Brain pericyte (primary cell): ENCODE measurements around the gene ZNF574.
A peak's percentile ranks its signal among the peaks of the same experiment; 100 is the strongest.
"Not testable (repeated sequence)": the region's sequence is repeated elsewhere in the genome, so short reads cannot be mapped to it uniquely, and the experiment has no call there.

Experiments used
- DNase-seq: peaks from one replicate; pipeline ENCODE4 v3.0.0-alpha.2; 2012; ENCODE audit warnings: low read depth, low spot score

The ZNF574 gene

DNA sequence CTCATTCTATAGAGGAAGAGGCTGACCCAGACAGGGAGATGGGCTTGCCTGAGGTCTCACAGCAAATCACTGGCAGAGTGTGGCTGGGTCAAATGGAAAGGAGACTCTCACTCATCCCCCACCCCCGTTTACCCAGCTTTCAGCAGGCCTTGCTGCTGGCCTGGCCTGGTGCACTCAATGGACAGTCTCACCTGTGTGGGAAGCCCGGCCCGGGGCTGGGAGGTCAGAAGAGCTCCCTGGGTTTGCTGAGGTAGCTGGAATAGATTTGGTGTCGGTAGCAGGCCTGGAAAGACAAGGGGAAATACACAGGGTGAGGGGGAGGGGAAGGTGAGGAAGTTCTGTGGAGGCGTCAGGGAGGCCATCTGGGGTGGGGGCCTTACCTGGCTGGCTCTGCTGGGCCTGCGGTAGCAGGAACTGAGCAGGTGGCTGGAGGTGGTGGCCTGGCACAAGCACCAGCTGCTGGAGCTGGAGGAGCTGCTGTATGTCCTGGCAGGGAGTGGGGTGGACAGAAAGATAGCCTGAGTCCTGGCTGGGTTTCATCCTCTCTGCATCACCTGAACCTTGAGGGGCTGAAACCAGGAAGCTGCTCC is 23.5 kb downstream of the ZNF574 start:
- DNase-seq = no peak

DNA sequence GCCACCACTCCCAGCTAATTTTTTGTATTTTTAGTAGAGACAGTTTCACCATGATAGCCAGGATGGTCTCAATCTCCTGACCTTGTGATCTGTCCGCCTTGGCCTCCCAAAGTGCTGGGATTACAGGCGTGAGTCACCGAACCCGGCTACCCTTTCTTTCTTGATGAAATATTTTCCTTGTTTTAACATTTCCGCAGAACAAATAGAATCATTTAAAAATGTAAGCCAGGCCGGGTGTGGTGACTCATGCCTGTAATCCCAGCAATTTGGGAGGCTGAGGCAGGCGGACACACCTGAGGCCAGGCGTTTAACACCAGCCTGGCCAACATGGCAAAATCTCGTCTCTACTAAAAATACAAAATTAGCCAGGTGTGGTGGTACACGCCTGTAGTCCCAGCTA is 24.3 kb downstream of the ZNF574 start:
- DNase-seq = not testable (repeated sequence)

DNA sequence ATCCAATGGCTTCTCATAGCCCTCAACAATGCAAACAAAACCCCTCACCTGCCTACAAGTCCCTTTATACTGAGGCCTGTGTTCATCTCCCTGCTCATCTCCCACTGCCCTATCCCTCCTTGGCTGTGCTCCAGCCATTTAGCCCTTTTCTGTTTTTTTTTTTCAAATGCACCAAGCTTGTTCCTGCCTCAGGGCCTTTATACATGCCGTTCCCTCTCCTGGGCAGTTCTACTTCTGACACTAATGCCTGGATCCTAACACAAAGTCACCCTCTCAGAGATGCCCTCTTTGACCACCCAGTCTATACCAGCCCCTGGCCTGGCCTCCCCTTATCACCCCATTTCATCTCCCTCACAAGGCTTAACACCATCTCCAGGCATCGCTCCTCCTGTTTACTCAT is 26.9 kb downstream of the ZNF574 start:
- DNase-seq = no peak

DNA sequence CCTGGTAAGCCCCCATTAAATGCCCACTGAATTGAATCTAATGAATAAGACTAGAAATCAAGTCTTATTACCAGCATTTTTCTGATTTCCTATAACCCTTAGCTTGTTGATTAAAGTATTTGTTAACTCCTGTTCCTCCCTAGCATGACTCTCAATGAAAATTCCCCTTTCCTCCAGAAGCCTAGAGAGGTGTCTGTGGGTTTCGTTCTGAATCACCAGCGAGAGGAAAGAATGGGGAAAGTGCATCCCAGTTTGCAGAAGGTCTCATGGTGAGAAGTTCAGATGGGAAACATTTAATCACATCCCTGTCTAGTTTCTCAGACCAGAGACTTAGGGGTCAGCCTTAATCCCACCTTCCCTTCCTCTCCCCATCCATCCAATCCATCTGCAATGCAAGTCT is 29.4 kb downstream of the ZNF574 start:
- no peak for DNase-seq

DNA sequence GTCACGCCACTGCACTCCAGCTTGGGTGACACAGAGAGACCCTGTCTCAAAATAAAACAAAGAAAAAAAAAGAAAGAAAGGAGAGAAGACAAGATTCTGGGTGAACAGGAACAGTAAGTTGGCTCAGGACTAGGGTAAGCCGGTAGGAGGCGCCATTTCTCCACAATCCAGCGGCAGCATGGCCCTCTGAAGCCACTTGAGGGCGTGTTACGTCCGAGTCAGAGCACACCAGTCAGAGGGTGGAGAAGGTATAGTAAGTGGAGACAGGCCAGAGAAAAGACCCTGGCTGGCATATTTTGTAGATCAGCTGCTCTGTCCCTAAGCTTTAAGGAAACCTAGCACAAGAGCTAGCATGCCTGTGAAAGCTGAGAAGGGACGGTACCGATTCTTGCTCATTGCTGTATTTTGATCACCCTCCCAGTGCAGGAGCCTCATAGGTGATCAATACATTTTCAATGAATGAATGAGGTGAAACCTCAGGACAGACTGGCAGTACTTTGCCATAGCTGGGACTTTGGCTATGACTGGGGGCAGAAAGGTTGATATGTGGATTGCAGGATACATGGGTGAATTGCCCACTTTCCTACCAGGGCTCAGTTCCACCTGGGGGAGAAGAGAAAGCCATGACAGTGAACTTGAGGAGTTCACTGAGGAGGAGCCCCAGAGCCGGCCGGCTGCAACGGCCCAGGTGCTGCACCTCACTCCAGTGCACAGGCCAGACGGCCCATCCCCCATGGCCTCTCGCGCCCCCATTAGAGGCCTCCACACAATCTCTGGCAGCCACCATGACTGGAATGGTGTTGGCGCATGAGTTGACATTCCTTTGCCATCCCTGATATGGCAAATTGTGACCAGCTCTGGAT is 32.8 kb downstream of the ZNF574 start:
- peak; percentile 53 for DNase-seq

DNA sequence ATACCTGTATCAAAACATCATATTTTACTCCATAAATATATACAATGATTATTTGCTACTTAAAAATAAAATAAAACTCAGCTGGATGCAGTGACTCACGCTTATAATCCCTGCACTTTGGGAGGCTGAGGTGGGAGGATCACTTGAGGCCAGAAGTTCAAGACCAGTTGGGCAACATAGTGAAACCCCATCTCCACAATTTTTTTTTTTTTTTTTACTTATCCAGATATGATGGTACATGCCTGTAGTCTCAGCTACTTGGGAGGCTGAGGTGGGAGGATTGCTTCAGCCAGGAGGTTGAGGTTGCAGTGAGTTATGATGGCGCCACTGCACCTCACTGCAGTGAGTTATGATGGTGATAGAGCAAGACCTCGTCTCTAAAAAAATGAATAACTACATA is 33.9 kb downstream of the ZNF574 start:
- no peak for DNase-seq

DNA sequence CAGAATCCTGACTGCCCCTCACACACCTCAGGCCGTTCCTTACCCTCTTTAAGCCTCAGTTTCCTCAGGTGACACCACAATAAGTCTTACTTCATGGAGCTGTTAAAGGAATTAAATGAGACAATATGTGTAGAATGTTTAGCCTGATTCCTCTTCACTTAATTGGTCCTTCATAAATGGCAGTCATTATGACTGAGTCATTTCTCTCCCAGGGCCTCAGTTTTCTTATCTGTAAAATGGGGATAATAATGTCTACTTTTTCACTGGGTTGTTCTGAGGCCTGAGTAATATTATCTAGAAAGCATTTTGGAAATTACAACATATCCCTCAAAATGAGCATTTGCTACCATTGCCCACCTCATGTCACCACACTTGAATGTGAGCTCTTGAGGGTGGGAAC is 34.7 kb downstream of the ZNF574 start:
- DNase-seq = no peak

DNA sequence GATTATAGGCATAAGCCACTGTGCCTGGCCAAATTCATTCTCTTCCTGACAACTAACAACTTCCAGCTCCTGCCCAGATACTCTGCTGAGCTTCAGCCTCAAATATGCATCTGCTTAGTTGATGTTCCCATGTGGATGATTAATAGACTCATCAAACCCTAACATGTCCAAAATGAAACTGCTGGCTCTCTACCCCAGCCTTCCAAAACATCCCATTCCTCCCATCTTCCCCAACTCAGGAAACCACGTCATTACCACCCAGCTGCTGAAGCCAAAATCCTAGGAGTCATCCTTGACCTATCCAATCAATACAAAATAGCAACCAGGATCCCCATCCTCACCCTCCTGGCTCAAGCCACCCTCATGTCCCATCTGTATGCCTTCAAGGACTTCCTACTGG is 35.4 kb downstream of the ZNF574 start:
- no peak for DNase-seq

DNA sequence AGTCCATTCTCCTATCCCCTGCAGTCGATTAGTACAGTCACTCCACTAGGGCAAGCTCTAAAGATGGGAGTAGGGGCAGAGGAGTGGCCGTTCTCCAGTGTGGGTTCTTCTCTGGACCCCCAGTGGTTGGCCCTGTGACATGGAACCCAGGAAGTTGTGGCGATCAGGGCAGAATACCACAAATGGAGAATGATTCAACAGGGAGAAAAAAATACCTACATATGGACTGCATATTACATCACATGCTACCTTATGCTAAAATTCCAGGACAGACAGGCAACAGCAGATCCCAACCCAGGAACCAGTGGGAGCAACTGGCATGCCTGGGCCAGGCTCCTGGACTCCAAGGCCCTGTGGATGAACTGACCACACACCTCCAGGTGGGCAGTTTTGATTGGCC is 35.8 kb downstream of the ZNF574 start:
- no peak for DNase-seq

DNA sequence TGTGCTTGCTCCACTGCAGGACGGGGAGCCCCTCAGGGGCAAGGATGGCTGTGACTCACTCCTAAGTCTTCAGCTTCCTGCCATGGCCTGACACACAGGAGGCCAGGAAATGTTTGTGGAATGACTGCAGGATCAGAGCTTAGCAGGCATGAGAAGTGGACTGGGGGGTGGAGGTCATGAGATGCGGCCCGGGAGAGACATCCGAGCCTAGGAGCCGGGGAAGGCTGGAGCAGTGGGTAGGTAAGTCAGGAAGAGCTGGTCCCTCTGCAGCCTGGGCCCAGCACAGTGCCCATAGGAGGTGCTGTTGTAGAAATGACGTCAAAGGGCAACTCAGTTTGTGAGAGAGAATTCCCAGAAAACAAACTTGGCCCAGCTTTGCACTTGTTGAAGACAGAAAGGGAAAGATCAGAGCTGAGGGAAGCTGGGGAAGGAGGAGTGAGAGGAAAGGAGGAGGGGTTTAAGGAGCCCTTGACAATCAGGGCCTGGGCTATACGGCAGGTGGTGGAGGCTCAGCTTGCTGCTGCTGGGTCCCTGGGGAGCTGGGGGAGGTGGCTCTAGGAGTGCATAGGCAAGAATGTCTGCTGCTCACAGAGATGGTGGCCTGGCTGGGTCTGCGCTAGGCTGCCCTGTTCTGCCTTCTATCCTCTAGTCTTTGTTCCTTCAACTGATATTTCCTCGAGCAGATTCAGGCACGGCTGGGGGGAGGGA is 37.8 kb downstream of the ZNF574 start:
- peak; percentile 73 for DNase-seq

DNA sequence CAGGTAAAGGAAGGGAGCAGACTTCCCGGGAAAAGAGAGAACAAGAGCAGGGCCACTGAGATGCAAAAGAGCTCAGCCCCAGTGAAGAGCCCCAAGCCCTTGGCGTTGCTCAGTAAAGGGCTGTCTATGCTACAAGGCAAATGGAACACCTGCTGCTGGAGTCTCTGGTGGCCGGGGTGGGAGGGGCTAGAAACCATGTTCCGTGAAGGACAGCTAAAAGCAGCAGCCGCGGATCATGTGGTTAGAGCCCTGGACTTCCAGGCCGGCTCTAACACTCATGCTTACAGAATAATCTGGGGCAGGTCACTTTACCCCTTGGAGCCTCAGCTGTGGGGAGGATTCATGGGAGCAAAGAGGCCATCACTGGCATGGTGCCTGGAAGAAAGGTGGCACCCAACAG is 38.4 kb downstream of the ZNF574 start:
- no peak for DNase-seq

DNA sequence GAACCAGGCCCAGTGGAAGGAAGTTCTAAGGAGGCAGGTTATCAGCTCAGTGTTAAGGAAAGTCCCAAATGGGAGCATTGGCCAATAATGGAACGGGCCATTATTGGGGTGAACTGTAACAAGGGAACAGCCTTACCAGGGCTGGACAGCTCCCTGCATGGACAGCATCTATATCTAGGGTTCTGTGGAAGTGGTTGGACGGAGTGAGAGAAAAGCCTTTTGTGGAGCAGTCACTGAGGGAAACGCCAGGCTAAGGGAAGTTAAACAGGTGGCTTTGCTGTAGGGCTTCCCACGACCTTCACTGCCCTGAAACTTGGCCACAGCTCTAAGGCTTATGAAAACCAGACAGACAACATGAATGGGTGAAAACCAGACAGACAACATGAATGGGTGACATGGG is 39.3 kb downstream of the ZNF574 start:
- DNase-seq = no peak

DNA sequence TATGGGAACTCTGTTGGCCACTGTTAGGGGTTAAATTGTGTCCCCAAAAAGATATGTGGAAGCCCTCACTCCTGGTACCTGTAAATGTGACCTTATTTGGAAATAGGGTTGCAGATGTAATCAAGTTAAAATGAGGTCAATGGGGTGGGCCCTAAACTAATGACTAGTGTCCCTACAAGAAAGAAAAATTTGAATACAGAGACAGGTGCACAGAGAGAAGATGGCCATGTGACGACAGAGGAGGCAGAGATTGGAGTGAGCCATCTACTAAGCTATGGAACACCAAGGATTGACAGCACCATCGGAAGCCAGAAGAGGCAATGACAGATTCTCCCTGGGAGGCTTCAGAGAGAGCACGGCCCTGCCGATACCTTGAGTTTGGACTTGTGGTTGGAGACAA is 39.7 kb downstream of the ZNF574 start:
- DNase-seq = no peak

DNA sequence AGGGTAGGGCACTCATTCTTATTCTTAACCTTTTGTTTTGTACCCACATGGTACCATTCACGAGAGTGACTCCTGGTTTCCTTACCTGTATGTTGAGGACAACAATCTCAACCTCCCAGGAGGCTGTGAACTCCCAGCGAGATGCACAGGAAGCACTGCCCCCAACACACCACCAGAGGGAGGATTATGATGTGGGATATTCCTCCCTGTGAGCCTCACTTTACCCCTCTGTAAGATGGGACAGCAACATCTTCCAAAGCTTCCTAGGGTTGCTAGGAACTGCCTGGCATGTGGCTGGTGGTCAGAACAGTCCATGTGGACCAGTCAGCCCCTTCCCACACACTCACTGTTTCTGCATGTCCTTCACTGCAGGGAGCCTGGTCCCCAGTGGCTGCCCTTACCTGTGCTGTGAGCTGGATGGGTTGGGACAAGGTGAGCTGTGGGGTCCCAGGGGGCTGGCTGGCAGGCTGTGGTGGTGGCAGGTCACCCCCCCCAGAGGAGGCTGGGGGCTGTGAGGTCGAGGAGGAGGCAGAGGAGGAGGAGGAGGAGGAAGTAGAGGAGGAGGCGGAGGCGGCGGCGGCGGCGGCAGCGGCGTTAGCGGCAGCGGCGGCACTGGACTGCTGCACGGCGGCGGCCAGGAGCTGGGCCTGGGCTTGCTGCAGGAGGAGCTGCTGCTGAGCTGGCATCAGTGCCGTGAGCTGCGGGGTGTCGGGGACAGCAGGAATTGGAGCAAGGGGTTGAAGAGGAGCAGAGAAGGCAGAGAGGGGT is 40.5 kb downstream of the ZNF574 start:
- no peak for DNase-seq

DNA sequence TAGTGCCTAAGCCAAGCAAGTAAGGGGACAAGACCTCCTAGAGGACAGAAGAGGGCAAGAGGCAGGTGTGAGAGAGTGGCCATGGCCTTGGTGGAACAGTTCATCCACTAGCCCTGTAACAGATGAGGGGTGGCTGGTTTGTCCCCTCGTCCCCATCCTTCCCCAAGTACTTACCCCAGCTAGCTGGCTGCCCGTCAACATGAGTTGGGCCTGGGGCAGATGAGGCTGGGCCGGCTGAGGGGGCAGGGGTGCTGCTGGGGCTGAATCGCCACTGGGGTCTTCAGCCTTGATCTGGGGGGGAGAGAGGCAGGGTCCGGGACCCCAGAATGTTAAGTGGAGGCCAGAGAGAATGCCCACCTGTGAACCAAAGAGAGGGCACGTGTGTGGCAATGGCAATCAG is 41.1 kb downstream of the ZNF574 start:
- no peak for DNase-seq

DNA sequence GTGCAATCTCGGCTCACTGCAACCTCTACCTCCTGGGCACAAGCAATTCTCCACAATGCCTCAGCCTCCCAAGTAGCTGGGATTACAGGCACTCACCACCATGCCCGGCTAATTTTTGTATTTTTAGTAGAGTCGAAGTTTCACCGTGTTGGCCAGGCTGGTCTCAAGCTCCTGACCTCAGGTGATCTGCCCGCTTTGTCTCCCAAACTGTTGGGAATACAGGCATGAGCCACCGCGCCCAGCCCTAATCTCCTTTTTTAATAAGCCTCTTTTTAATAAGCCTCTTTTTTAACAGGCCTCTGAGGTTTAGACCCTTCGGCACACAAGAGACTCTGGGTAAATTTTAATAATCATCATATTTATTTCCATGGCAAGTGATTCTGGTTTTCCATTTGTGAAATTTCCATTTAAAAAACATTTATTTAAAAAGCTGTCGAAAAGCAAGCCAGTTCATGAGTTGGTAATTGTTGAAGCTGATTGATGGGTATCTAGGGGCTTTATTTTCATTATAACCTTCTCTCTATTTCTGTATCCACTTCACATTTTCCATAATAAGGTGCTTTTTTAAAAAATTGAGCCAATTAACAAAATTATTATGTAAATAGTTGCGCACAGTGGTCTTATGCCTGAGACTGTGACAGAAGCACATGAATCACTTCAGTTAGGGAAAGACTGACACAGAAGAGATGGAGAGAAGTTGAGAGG is 44.5 kb downstream of the ZNF574 start:
- no peak for DNase-seq

DNA sequence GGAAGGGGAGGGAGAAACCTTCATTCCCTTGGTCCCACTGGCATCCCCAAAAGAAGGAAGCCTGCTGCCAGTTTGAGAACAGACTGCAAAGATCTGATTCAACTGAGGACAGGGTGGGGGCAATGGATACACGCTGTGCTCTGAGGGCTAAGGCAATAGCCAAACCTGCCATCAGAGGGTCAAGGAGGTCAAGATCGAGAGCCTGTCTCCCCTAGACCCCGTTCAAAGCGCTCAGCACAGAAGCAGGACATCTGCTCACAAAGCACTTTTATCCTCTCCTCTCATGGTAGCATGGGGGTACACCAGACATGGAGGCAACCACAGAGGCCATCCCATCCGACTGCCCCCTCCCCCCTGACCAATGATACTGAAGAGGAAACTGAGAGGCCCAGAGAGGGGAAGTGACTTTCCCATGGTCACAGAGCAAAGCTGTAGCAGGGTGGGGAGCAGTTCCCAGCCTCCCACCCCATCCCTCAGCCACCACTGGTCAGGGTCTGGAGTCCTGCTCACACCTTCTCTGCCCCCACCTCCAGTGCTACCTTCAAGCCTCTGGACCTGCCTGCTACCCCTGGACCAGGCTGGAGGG is 45.2 kb downstream of the ZNF574 start:
- no peak for DNase-seq

DNA sequence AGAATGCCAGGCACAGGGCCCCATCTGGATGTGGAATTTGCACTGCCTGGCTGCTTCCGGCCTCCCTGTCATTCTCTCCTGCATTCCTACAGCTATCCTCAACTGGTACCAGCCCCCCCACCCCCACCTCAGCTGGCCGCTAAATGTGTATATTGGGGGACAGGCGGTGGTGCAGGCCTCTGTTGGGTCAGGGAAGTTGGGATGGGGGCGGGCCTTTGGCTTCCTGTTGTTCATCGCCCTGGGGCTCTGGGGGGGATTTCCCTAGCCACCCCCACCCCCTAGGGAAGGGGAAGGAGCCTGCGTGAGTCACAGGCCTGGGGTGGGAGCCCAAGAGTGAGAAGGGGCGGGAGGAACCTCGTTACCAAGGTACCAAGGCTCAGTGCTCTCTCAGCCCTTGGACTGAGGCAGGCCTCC is 45.7 kb downstream of the ZNF574 start:
- DNase-seq = no peak

DNA sequence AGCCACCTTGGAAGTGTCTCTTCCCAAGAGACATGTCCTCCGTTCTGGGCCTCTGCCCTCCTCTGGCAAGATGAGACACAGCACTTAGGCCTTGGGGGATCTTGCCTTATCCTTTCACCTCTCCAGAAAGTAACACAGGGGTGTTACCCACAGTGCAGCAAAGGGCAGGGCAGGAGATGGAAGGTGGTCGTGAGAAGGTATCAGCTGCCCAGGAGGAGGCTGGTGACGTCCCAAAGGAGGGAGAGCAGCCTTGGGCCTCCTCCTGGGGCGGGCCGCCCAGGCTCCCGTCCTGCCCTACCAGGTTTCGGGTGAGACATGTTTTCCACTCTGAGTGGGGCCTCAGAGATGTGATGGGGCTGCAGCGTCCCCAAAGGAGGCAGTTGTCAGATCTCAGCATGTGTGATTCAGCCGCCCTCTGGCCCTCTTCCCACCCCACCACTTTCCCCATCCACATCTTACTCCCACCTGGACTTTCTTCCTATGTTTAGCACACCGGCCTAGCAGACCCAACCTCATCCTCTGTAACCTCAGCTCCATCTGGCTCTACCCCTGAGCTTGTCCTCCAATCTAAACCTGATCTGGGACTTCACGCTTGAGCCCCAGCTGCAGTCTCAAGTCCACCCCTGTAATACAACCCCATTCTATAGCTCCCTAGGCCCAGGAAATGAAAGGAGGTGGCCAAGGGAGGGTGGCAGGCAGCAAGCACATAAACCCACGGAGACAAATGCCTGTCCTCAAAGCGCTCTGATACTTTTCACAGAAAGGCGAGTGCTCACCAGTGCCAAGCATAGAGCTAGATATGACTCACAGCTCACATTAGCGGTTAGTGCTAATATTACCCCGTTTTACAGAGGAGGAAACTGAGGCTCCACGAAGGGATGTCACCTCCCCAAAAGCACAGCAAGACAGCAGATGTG is 47.0 kb downstream of the ZNF574 start:
- no peak for DNase-seq

DNA sequence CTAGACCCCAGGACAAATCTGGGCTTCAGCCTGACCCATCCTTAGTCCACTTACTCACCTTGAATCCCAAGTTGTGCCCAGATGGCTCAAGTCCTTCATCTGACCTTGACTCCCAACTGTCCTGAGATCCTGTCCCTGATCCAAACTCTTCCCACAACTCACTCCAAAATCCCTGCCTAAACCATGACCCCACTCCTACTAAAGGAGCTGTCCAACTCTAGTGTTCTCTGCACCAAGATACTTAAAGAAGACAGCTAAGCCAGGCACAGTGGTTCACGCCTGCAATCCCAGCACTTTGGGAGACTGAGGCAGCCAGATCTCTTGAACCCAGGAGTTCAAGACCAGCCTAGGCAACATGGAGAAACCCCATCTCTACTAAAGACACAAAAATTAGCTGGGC is 47.8 kb downstream of the ZNF574 start:
- no peak for DNase-seq
